ENCODE results near the gene PIGZ. TPM values are rescaled to one million over a fixed set of nuclear protein-coding genes. Genes with fewer than 3 reads are reported as not detected.

Gene PIGZ
- total and polyA plus RNA-seq, 8 donors = 1.2 to 125 (median 5.4) TPM

DNA sequence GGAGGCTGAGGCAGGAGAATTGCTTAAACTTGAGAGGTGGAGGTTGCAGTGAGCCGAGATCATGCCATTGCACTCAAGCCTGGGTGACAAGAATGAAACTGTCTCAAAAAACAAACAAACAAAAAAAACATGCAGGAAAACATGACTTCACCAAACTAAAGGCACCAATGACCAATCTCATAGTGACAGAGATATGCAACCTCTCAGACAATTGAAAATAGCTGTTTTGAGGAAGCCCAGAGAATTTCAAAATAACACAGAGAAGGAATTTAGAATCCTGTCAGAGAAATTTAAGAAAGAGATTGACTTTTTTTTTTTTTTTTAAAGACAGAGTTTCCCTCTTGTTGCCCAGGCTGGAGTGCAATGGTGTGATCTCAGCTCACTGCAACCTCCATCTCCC is 52.4 kb downstream of the PIGZ start:
- intact Hi-C loops (cut with DNase I; ENCODE audit: low total_unique reads) = no loop called here
- no peaks in the 10 kb centered on the region for H3K9me3 ChIP-seq
- H3K4me1 ChIP-seq = no peaks in the 10 kb centered on the region
- WGBS, 5 donors = 94 to 100% (median 100%) methylated on average over 1 of the region's 1 CpG
- H3K27ac ChIP-seq = no peak overlapping the region
- H3K4me3 ChIP-seq = no peak overlapping the region
- H3K27me3 ChIP-seq = no peaks in the 10 kb centered on the region
- H3K36me3 ChIP-seq = peaks cover 14 to 38% (median 27%) of the 10 kb centered on the region in 4 donors
- DNase-seq = no peak
- TF ChIP-seq POLR2A (IDR thresholded peaks at IDR 0.05) (no peak), POLR2AphosphoS5 (IDR thresholded peaks at IDR 0.05) (no peak), EP300 (IDR thresholded peaks at IDR 0.05) (no peak)
- TF ChIP-seq, protein P1, sequence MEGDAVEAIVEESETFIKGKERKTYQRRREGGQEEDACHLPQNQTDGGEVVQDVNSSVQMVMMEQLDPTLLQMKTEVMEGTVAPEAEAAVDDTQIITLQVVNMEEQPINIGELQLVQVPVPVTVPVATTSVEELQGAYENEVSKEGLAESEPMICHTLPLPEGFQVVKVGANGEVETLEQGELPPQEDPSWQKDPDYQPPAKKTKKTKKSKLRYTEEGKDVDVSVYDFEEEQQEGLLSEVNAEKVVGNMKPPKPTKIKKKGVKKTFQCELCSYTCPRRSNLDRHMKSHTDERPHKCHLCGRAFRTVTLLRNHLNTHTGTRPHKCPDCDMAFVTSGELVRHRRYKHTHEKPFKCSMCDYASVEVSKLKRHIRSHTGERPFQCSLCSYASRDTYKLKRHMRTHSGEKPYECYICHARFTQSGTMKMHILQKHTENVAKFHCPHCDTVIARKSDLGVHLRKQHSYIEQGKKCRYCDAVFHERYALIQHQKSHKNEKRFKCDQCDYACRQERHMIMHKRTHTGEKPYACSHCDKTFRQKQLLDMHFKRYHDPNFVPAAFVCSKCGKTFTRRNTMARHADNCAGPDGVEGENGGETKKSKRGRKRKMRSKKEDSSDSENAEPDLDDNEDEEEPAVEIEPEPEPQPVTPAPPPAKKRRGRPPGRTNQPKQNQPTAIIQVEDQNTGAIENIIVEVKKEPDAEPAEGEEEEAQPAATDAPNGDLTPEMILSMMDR (IDR thresholded peaks at IDR 0.05) = no peak

DNA sequence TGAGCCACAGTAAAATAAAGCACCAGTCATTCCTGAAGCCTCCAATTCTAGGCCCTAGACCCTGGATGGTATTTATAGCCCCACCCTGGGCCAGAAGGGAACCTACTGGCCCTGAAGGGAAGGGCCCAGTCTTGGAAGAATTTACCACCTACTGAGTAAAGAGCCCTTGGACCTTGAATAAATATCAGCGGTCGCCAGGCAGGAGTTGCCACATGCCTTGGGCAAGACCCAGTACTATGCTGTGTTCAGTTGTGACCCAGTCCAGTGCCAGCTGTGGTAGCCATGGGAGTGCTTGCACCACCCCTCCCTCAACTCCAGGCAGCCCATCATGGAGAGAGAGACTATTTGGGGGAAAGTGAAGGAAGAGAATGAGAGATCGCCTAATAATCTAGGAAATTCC is 53.3 kb downstream of the PIGZ start:
- TF ChIP-seq EP300 (IDR thresholded peaks at IDR 0.05) (no peak), POLR2A (IDR thresholded peaks at IDR 0.05) (no peak), POLR2AphosphoS5 (IDR thresholded peaks at IDR 0.05) (no peak)
- TF ChIP-seq, protein P1 (IDR thresholded peaks at IDR 0.05) = no peak

DNA sequence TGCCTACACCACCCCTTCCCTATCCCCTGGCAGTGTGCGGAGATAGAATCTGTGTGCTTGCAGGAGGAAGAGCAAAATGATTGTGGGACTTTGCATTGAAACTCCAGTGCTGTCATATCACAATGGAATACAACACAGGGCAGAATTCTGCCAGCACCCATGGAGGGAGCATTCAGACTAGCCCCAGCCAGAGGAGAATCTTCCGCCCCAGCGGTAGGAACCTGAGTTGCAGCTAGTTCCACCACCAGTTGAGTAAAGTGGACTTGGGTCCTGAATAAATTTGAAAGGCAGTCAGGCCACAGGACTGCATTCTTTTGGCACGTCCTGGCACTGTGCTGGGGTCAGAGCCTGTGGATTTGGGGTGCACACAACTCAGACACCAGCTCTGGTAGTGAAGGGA is 53.8 kb downstream of the PIGZ start:
- H3K36me3 ChIP-seq = peaks cover 14 to 38% (median 27%) of the 10 kb centered on the region in 4 donors
- no peak overlapping the region for H3K27ac ChIP-seq
- TF ChIP-seq EP300 (IDR thresholded peaks at IDR 0.05) = no peak
- H3K9me3 ChIP-seq = no peaks in the 10 kb centered on the region
- intact Hi-C loops (cut with DNase I; ENCODE audit: low total_unique reads) = no loop called here
- H3K4me1 ChIP-seq = no peaks in the 10 kb centered on the region
- no peak for DNase-seq
- WGBS, 5 donors = 92 to 100% (median 95%) methylated on average over 4 of the region's 4 CpGs
- no peak overlapping the region for H3K4me3 ChIP-seq
- H3K27me3 ChIP-seq = no peaks in the 10 kb centered on the region

More for the DNA sequence above, 53.3 kb downstream of the PIGZ start:
- DNase-seq = no peak
- peaks cover 14 to 38% (median 27%) of the 10 kb centered on the region in 4 donors for H3K36me3 ChIP-seq
- H3K27ac ChIP-seq = no peak overlapping the region
- no peaks in the 10 kb centered on the region for H3K4me1 ChIP-seq
- 96 to 98% (median 96%) methylated on average over 3 of the region's 3 CpGs for WGBS, 5 donors
- no peak overlapping the region for H3K4me3 ChIP-seq
- H3K9me3 ChIP-seq = no peaks in the 10 kb centered on the region
- no peaks in the 10 kb centered on the region for H3K27me3 ChIP-seq
- intact Hi-C loops (cut with DNase I; ENCODE audit: low total_unique reads) = no loop called here

DNA sequence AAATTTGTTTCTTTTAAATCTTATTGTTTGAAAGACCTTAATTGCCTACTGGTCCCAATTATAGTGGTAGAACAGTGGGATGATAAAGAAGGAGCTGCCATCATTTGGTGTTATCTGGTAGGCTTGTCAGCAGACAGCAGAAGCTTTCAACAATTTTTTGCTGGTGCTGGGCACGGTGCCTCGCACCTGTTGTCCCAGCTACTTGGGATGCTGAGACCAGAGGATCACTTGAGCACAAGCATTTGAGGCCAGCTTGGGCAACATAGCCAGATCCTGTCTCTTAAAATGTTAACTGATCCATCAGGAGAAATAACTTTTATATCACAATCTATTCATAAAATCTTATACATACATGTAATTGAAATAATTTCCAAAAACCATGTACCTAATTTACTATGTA is 64.9 kb downstream of the PIGZ start:
- no peaks in the 10 kb centered on the region for H3K4me1 ChIP-seq
- H3K9me3 ChIP-seq = no peaks in the 10 kb centered on the region
- intact Hi-C loops (cut with DNase I; ENCODE audit: low total_unique reads) = no loop called here
- H3K27me3 ChIP-seq = no peaks in the 10 kb centered on the region
- 87 to 98% (median 96%) methylated on average over 2 of the region's 2 CpGs for WGBS, 5 donors
- H3K36me3 ChIP-seq = peaks cover 33 to 96% (median 89%) of the 10 kb centered on the region in 4 donors
- no peak overlapping the region for H3K4me3 ChIP-seq
- H3K27ac ChIP-seq = no peak overlapping the region
- DNase-seq = no peak
- TF ChIP-seq EP300 (IDR thresholded peaks at IDR 0.05) (no peak), POLR2AphosphoS5 (IDR thresholded peaks at IDR 0.05) (no peak), POLR2A (IDR thresholded peaks at IDR 0.05) (no peak)
- TF ChIP-seq, protein P1 (IDR thresholded peaks at IDR 0.05) = no peak

DNA sequence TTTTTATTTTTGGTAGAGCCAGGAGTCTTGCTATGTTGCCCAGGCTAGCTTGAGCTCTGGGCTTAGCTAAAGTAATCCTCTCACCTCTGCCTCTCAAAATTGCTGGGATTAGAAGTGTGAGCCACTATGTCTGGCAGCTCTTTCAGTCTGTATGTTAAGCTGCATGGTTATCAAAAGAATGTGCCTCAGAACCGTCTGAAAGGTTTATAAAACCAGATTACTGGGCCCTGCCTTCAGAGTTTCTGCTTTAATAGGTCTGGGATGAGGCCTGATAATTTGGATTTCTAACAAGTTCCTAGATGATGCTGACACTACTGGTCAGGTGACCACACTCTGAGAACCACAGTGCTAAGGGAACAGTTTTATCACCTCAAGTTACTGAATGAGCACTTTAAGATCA is 66.3 kb downstream of the PIGZ start:
- H3K4me1 ChIP-seq = no peaks in the 10 kb centered on the region
- intact Hi-C loops (cut with DNase I; ENCODE audit: low total_unique reads) = no loop called here
- DNase-seq = no peak
- peaks cover 35 to 82% (median 76%) of the 10 kb centered on the region in 4 donors for H3K36me3 ChIP-seq
- no peaks in the 10 kb centered on the region for H3K9me3 ChIP-seq
- WGBS, 5 donors = 44 to 78% (median 65%) methylated on average over 1 of the region's 1 CpG
- H3K4me3 ChIP-seq = no peak overlapping the region
- TF ChIP-seq POLR2AphosphoS5 (IDR thresholded peaks at IDR 0.05) = no peak
- TF ChIP-seq, protein P1 (IDR thresholded peaks at IDR 0.05) = no peak
- no peak for TF ChIP-seq POLR2A (IDR thresholded peaks at IDR 0.05)
- TF ChIP-seq EP300 (IDR thresholded peaks at IDR 0.05) = no peak
- no peaks in the 10 kb centered on the region for H3K27me3 ChIP-seq
- H3K27ac ChIP-seq = no peak overlapping the region
